HCT116 (cell line): Measurements from ENCODE around the gene ADGRG4. TPM values are rescaled to one million over a fixed set of nuclear protein-coding genes. Genes with fewer than 3 reads are reported as not detected.

ENCODE experiments used
- ATAC-seq: fragments of 200-7000 bp; cut with Tn5 transposase; 2 replicates; pipeline ENCODE4 v1.9.1; 2020; ENCODE audit warnings: mild to moderate bottlenecking, moderate library complexity
- BruUV-seq: library from RNA; stranded (reverse); fragments of 400-500 nt; replicated peaks from 2 replicates; lab custom pipeline; 2021; lab: Mats Ljungman, UMichigan
- CTCF ChIA-PET: fragments of 300-600 bp; sonication (Branson Sonifier 250); formaldehyde crosslinking; loops from one replicate; lab custom pipeline; 2021; ENCODE audit warnings: antibody characterized with exemption; lab: Charles Lee
- POLR2A ChIA-PET: fragments of 300-600, 350-600 bp; sonication (Branson Sonifier 250); formaldehyde crosslinking; loops from one replicate; lab custom pipeline; 2021; ENCODE audit warnings: antibody characterized with exemption; lab: Charles Lee
- RAD21 ChIA-PET, 2 experiments: fragments of 300-600 bp; sonication (Branson Sonifier 250); formaldehyde crosslinking; loops; one replicate each; lab custom pipeline; 2023; ENCODE audit warnings: low total read pairs in 2 of 2; ENCODE audit not compliant: uncharacterized antibody in 2 of 2, unreplicated experiment in 2 of 2, low non-redundant PET in 1 of 2; lab: Charles Lee
- DNase-seq: peaks from one replicate; pipeline ENCODE4 v3.0.0-alpha.2; 2010; ENCODE audit warnings: low read depth, low spot score
- H2AFZ ChIP-seq: fragments of 200-600 bp; shearing (Covaris generic), sonication (generic); 2 replicates; pipeline ENCODE4 v1.6.1; 2017; ENCODE audit warnings: low read depth, mixed run types, mixed read lengths, antibody characterized with exemption, low read length; ENCODE audit not compliant: poor library complexity, severe bottlenecking
- H3K27ac ChIP-seq: 2 replicates; pipeline ENCODE4 v1.5.1; 2012; ENCODE audit warnings: low read depth, low read length
- H3K27me3 ChIP-seq: fragments of 200-600 bp; sonication (generic); 2 replicates; pipeline ENCODE4 v1.6.1; 2016; ENCODE audit warnings: mixed run types, low read length, mixed read lengths; ENCODE audit not compliant: insufficient read depth
- H3K36me3 ChIP-seq, 2 experiments: fragments of 200-500 bp in 1 of 2; fragments of 200-600 bp in 1 of 2; sonication (Bioruptor generic) in 1 of 2; sonication (generic) in 1 of 2; 2 replicates each; pipeline versions ENCODE4 v1.5.1 to v1.6.1; 2014 to 2016; ENCODE audit warnings: low read length in 2 of 2, inconsistent platforms in 1 of 2, mixed read lengths in 1 of 2, mixed run types in 1 of 2; ENCODE audit not compliant: insufficient read depth in 2 of 2, control insufficient read depth in 1 of 2
- H3K4me1 ChIP-seq, 2 experiments: fragments of 200-600 bp in 1 of 2; sonication (generic) in 1 of 2; 2 replicates each; pipeline versions ENCODE4 v1.5.1 to v1.6.1; 2012 to 2017; ENCODE audit warnings: low read length in 2 of 2, inconsistent platforms in 1 of 2, mild to moderate bottlenecking in 1 of 2, mixed read lengths in 1 of 2, mixed run types in 1 of 2, moderate library complexity in 1 of 2; ENCODE audit not compliant: insufficient read depth in 2 of 2, control insufficient read depth in 1 of 2
- H3K4me2 ChIP-seq: fragments of 200-600 bp; sonication (generic); 2 replicates; pipeline ENCODE4 v1.6.1; 2017; ENCODE audit warnings: mixed run types, low read length, mixed read lengths
- H3K4me3 ChIP-seq, 2 experiments: fragments of 200-600 bp in 1 of 2; sonication (generic) in 1 of 2; replicated peaks in 1 of 2; 2 replicates each; pipeline ENCODE4 v1.5.1; 2011 to 2016; ENCODE audit warnings: low read length in 2 of 2, control low read depth in 1 of 2, low read depth in 1 of 2, mild to moderate bottlenecking in 1 of 2, mixed read lengths in 1 of 2, mixed run types in 1 of 2
- H3K79me2 ChIP-seq: fragments of 200-600 bp; sonication (generic); 2 replicates; pipeline ENCODE4 v1.6.1; 2017; ENCODE audit warnings: mild to moderate bottlenecking, mixed run types, low read length, moderate library complexity, mixed read lengths; ENCODE audit not compliant: insufficient read depth
- H3K9ac ChIP-seq: fragments of 200-600 bp; sonication (generic); 2 replicates; pipeline ENCODE4 v1.6.1; 2016; ENCODE audit warnings: low read length, mixed read lengths
- H3K9me2 ChIP-seq: fragments of 200-600 bp; sonication (generic), shearing (Covaris generic); 2 replicates; pipeline ENCODE4 v1.6.1; 2017; ENCODE audit warnings: mixed run types, mild to moderate bottlenecking, moderate library complexity; ENCODE audit not compliant: insufficient read depth
- H3K9me3 ChIP-seq, 2 experiments: fragments of 200-500 bp in 1 of 2; fragments of 200-600 bp in 1 of 2; sonication (Bioruptor generic) in 1 of 2; sonication (generic) in 1 of 2; 2 replicates each; pipeline ENCODE4 v1.6.1; 2014 to 2017; ENCODE audit warnings: low read length in 2 of 2, mixed read lengths in 2 of 2, inconsistent platforms in 1 of 2, low read depth in 1 of 2, mild to moderate bottlenecking in 1 of 2, mixed run types in 1 of 2, moderate library complexity in 1 of 2; ENCODE audit not compliant: control insufficient read depth in 1 of 2, insufficient read depth in 1 of 2
- H4K20me1 ChIP-seq: fragments of 200-600 bp; sonication (generic), shearing (Covaris generic); 2 replicates; pipeline ENCODE4 v1.6.1; 2017; ENCODE audit warnings: mixed run types, mild to moderate bottlenecking, moderate library complexity; ENCODE audit not compliant: insufficient read depth
- ATF3 ChIP-seq: IDR thresholded peaks from 2 replicates; pipeline ENCODE4 v1.6.1; 2012
- CTCF ChIP-seq, 3 experiments: fragments of 200-600 bp in 1 of 3; sonication (generic) in 1 of 3; IDR thresholded peaks in 2 of 3; conservative IDR thresholded peaks in 1 of 3; 2 replicates each; pipeline ENCODE4 v1.5.1; 2012 to 2017; ENCODE audit warnings: low read depth in 2 of 3, low read length in 2 of 3, antibody characterized with exemption in 1 of 3, borderline replicate concordance in 1 of 3, control low read depth in 1 of 3, mild to moderate bottlenecking in 1 of 3, mixed read lengths in 1 of 3, mixed run types in 1 of 3, moderate library complexity in 1 of 3; ENCODE audit not compliant: insufficient read depth in 1 of 3
- EZH2 ChIP-seq: fragments of 200-600 bp; sonication (generic); IDR thresholded peaks from 2 replicates; pipeline ENCODE4 v1.6.1; 2017; ENCODE audit warnings: antibody characterized with exemption, mixed run types
- EZH2phosphoT487 ChIP-seq: fragments of 200-600 bp; IDR thresholded peaks from 2 replicates; pipeline ENCODE4 v1.6.1; 2018; ENCODE audit warnings: antibody characterized with exemption, borderline replicate concordance
- POLR2A ChIP-seq: IDR thresholded peaks from 2 replicates; pipeline ENCODE4 v1.7.0; 2011; ENCODE audit warnings: borderline replicate concordance; ENCODE audit not compliant: insufficient read depth, insufficient read length; ENCODE audit errors: extremely low read depth
- REST ChIP-seq: IDR thresholded peaks from 2 replicates; pipeline ENCODE4 v1.6.1; 2012; ENCODE audit warnings: low read depth
- SIN3A ChIP-seq: IDR thresholded peaks from 2 replicates; pipeline ENCODE4 v1.6.1; 2012; ENCODE audit warnings: low read depth
- SRF ChIP-seq: IDR thresholded peaks from 2 replicates; pipeline ENCODE4 v1.6.1; 2012; ENCODE audit warnings: low read depth
- TCF7L2 ChIP-seq: IDR thresholded peaks from 2 replicates; pipeline ENCODE4 v1.7.0; 2011; ENCODE audit warnings: borderline replicate concordance, inconsistent platforms; ENCODE audit not compliant: insufficient read depth, insufficient read length; ENCODE audit errors: extremely low read depth
- YY1 ChIP-seq: IDR thresholded peaks from 2 replicates; pipeline ENCODE4 v1.6.1; 2011; ENCODE audit warnings: low read length, low read depth, moderate library complexity, mild to moderate bottlenecking; ENCODE audit not compliant: insufficient replicate concordance; ENCODE audit errors: extremely low read depth
- ZBTB33 ChIP-seq: IDR thresholded peaks from 2 replicates; pipeline ENCODE4 v1.6.1; 2011; ENCODE audit warnings: mild to moderate bottlenecking, low read length, moderate library complexity; ENCODE audit not compliant: insufficient replicate concordance; ENCODE audit errors: extremely low read depth
- ZNF274 ChIP-seq: fragments of 200-500 bp; sonication (Bioruptor generic); IDR thresholded peaks from 2 replicates; pipeline ENCODE4 v1.6.1; 2014; ENCODE audit warnings: mild to moderate bottlenecking, low read depth, low read length, inconsistent platforms
- intact Hi-C: fragments of 100-400 bp; cut with micrococcal nuclease; formaldehyde crosslinking; loops from 2 replicates; pipeline ENCODE4 v1.10.0; 2022
- total RNA-seq: library from RNA; stranded (reverse); gene quantifications from one replicate; pipeline ENCODE4 v1.2.1, GENCODE V29; 2021; ENCODE audit not compliant: unreplicated experiment

The ADGRG4 gene
- total RNA-seq, 1 experiment from 2014 or later: not detected

GRCh38 chrX:136303041-136303440 is 2.3 kb downstream of the ADGRG4 start:
- no peaks in the 10 kb centered on the region for H3K4me1 ChIP-seq
- H3K9ac ChIP-seq: no peak overlapping the region
- no peaks in the 10 kb centered on the region for H3K36me3 ChIP-seq
- ChIA-PET POLR2A (no interaction called here), CTCF (no interaction called here), RAD21 (no interaction called here)
- H4K20me1 ChIP-seq: no peaks in the 10 kb centered on the region
- H3K9me2 ChIP-seq: no peaks in the 10 kb centered on the region
- no peaks in the 10 kb centered on the region for H3K79me2 ChIP-seq
- ATAC-seq (no peak), DNase-seq (no peak)
- H3K27me3 ChIP-seq: no peaks in the 10 kb centered on the region
- H3K27ac ChIP-seq: no peak overlapping the region
- no peak overlapping the region for H2AFZ ChIP-seq
- no peak overlapping the region for H3K4me3 ChIP-seq
- TF ChIP-seq SIN3A (no peak), ZNF274 (no peak), REST (no peak), ATF3 (no peak), EZH2 (no peak)
- H3K9me3 ChIP-seq: no peaks in the 10 kb centered on the region
- H3K4me2 ChIP-seq: no peak overlapping the region
- intact Hi-C loops: no loop called here
- no TSS peak for BruUV-seq

GRCh38 chrX:136304493-136304892 is 3.7 kb downstream of the ADGRG4 start:
- H2AFZ ChIP-seq: no peak overlapping the region
- no peak for DNase-seq
- H3K9ac ChIP-seq: no peak overlapping the region
- no peak overlapping the region for H3K4me2 ChIP-seq
- no peaks in the 10 kb centered on the region for H3K27me3 ChIP-seq
- no TSS peak for BruUV-seq
- no peaks in the 10 kb centered on the region for H3K9me3 ChIP-seq
- no peak overlapping the region for H3K27ac ChIP-seq
- H3K4me3 ChIP-seq: no peak overlapping the region
- no peaks in the 10 kb centered on the region for H3K36me3 ChIP-seq
- ChIA-PET POLR2A (no interaction called here), RAD21 (no interaction called here), CTCF (no interaction called here)
- no peak for ATAC-seq
- no peaks in the 10 kb centered on the region for H4K20me1 ChIP-seq
- no peaks in the 10 kb centered on the region for H3K4me1 ChIP-seq
- no peaks in the 10 kb centered on the region for H3K79me2 ChIP-seq
- intact Hi-C loops: no loop called here
- H3K9me2 ChIP-seq: no peaks in the 10 kb centered on the region
- TF ChIP-seq POLR2A (no peak), ZBTB33 (no peak), SRF (no peak), CTCF (IDR thresholded peaks at IDR 0.05 in 2 of 3, conservative IDR thresholded peaks at IDR 0.05 in 1 of 3; ENCODE audit: borderline replicate concordance in 1 of 3, insufficient read depth in 1 of 3, low read depth in 2 of 3, low read length in 2 of 3) (no peak), EZH2phosphoT487 (no peak), TCF7L2 (no peak), ZNF274 (no peak), YY1 (no peak)
